ENCODE data around the gene CKLF. TPM values are rescaled to one million over a fixed set of nuclear protein-coding genes. Genes with fewer than 3 reads are reported as not detected.

Gene CKLF
- total RNA-seq, 1 experiment from 2014 or later = 21.0 TPM

DNA sequence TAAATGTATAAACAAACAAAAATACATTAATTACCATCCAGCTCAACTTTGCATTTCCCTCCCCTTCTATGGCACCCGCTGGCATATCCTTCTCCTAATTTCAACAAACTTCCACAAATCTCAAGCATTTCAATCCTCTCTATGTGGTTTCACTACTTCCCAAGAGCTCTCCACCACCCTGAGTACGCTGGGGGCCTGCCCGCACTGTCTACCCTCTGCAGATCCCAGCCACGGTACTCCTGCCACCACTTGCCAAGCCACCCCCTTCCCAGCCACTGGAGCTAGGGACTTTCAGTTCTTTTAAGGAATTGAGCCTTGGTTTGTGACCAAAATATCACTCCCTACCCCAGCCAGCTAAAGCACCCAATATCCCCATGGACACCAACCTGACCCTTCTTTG is 4.3 kb upstream of the CKLF start:
- TF ChIP-seq, protein P1, sequence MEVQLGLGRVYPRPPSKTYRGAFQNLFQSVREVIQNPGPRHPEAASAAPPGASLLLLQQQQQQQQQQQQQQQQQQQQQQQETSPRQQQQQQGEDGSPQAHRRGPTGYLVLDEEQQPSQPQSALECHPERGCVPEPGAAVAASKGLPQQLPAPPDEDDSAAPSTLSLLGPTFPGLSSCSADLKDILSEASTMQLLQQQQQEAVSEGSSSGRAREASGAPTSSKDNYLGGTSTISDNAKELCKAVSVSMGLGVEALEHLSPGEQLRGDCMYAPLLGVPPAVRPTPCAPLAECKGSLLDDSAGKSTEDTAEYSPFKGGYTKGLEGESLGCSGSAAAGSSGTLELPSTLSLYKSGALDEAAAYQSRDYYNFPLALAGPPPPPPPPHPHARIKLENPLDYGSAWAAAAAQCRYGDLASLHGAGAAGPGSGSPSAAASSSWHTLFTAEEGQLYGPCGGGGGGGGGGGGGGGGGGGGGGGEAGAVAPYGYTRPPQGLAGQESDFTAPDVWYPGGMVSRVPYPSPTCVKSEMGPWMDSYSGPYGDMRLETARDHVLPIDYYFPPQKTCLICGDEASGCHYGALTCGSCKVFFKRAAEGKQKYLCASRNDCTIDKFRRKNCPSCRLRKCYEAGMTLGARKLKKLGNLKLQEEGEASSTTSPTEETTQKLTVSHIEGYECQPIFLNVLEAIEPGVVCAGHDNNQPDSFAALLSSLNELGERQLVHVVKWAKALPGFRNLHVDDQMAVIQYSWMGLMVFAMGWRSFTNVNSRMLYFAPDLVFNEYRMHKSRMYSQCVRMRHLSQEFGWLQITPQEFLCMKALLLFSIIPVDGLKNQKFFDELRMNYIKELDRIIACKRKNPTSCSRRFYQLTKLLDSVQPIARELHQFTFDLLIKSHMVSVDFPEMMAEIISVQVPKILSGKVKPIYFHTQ (CRISPR knock-in tag; IDR thresholded peaks at IDR 0.05) = no peak
- TF ChIP-seq HMGA2 (CRISPR knock-in tag; IDR thresholded peaks at IDR 0.05) = no peak
- no peak for TF ChIP-seq ELF4 (CRISPR knock-in tag; IDR thresholded peaks at IDR 0.05; ENCODE audit: low read depth)
- no peak for TF ChIP-seq NFYB (CRISPR knock-in tag; conservative IDR thresholded peaks at IDR 0.05; ENCODE audit: low read depth)
- TF ChIP-seq, protein P2, sequence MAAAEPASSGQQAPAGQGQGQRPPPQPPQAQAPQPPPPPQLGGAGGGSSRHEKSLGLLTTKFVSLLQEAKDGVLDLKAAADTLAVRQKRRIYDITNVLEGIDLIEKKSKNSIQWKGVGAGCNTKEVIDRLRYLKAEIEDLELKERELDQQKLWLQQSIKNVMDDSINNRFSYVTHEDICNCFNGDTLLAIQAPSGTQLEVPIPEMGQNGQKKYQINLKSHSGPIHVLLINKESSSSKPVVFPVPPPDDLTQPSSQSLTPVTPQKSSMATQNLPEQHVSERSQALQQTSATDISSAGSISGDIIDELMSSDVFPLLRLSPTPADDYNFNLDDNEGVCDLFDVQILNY (CRISPR knock-in tag; IDR thresholded peaks at IDR 0.05) = no peak
- TF ChIP-seq, protein P3, sequence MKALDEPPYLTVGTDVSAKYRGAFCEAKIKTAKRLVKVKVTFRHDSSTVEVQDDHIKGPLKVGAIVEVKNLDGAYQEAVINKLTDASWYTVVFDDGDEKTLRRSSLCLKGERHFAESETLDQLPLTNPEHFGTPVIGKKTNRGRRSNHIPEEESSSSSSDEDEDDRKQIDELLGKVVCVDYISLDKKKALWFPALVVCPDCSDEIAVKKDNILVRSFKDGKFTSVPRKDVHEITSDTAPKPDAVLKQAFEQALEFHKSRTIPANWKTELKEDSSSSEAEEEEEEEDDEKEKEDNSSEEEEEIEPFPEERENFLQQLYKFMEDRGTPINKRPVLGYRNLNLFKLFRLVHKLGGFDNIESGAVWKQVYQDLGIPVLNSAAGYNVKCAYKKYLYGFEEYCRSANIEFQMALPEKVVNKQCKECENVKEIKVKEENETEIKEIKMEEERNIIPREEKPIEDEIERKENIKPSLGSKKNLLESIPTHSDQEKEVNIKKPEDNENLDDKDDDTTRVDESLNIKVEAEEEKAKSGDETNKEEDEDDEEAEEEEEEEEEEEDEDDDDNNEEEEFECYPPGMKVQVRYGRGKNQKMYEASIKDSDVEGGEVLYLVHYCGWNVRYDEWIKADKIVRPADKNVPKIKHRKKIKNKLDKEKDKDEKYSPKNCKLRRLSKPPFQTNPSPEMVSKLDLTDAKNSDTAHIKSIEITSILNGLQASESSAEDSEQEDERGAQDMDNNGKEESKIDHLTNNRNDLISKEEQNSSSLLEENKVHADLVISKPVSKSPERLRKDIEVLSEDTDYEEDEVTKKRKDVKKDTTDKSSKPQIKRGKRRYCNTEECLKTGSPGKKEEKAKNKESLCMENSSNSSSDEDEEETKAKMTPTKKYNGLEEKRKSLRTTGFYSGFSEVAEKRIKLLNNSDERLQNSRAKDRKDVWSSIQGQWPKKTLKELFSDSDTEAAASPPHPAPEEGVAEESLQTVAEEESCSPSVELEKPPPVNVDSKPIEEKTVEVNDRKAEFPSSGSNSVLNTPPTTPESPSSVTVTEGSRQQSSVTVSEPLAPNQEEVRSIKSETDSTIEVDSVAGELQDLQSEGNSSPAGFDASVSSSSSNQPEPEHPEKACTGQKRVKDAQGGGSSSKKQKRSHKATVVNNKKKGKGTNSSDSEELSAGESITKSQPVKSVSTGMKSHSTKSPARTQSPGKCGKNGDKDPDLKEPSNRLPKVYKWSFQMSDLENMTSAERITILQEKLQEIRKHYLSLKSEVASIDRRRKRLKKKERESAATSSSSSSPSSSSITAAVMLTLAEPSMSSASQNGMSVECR (CRISPR knock-in tag; IDR thresholded peaks at IDR 0.05; ENCODE audit: borderline replicate concordance) = no peak
- TF ChIP-seq, protein P4, sequence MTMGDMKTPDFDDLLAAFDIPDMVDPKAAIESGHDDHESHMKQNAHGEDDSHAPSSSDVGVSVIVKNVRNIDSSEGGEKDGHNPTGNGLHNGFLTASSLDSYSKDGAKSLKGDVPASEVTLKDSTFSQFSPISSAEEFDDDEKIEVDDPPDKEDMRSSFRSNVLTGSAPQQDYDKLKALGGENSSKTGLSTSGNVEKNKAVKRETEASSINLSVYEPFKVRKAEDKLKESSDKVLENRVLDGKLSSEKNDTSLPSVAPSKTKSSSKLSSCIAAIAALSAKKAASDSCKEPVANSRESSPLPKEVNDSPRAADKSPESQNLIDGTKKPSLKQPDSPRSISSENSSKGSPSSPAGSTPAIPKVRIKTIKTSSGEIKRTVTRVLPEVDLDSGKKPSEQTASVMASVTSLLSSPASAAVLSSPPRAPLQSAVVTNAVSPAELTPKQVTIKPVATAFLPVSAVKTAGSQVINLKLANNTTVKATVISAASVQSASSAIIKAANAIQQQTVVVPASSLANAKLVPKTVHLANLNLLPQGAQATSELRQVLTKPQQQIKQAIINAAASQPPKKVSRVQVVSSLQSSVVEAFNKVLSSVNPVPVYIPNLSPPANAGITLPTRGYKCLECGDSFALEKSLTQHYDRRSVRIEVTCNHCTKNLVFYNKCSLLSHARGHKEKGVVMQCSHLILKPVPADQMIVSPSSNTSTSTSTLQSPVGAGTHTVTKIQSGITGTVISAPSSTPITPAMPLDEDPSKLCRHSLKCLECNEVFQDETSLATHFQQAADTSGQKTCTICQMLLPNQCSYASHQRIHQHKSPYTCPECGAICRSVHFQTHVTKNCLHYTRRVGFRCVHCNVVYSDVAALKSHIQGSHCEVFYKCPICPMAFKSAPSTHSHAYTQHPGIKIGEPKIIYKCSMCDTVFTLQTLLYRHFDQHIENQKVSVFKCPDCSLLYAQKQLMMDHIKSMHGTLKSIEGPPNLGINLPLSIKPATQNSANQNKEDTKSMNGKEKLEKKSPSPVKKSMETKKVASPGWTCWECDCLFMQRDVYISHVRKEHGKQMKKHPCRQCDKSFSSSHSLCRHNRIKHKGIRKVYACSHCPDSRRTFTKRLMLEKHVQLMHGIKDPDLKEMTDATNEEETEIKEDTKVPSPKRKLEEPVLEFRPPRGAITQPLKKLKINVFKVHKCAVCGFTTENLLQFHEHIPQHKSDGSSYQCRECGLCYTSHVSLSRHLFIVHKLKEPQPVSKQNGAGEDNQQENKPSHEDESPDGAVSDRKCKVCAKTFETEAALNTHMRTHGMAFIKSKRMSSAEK (CRISPR knock-in tag; IDR thresholded peaks at IDR 0.05; ENCODE audit: borderline replicate concordance) = no peak
- no peak for TF ChIP-seq ZNF232 (CRISPR knock-in tag; IDR thresholded peaks at IDR 0.05)
- no peak for TF ChIP-seq ZNF138 (CRISPR knock-in tag; conservative IDR thresholded peaks at IDR 0.05)
- no peak for TF ChIP-seq NR1H2 (CRISPR knock-in tag; IDR thresholded peaks at IDR 0.05)
- TF ChIP-seq, protein P5, sequence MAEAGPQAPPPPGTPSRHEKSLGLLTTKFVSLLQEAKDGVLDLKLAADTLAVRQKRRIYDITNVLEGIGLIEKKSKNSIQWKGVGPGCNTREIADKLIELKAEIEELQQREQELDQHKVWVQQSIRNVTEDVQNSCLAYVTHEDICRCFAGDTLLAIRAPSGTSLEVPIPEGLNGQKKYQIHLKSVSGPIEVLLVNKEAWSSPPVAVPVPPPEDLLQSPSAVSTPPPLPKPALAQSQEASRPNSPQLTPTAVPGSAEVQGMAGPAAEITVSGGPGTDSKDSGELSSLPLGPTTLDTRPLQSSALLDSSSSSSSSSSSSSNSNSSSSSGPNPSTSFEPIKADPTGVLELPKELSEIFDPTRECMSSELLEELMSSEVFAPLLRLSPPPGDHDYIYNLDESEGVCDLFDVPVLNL (CRISPR knock-in tag; IDR thresholded peaks at IDR 0.05; ENCODE audit: borderline replicate concordance, low read depth) = no peak
- peaks cover 3% of the 10 kb centered on the region; the same call in 1 of the 2 replicates for H3K9me3 Mint-ChIP-seq
- peak overlapping the region; percentile 60 for H3K4me3 Mint-ChIP-seq
- ATAC-seq (no peak), DNase-seq (ENCODE audit: low spot score) (no peak)
- CTCF ChIA-PET = interaction anchor here (0.5 to 1.9 kb wide), 5 partner anchors 11 to 239 kb away, joined by 3 to 5 read pairs (median 4); no protein-coding TSS in a partner anchor
- peaks cover 4% of the 10 kb centered on the region for H3K36me3 Mint-ChIP-seq
- POLR2A ChIA-PET = no interaction called here
- H3K27me3 Mint-ChIP-seq (ENCODE audit: low read depth) = peaks cover 20% of the 10 kb centered on the region
- H3K4me1 Mint-ChIP-seq = peaks cover 32% of the 10 kb centered on the region
- H3K27ac Mint-ChIP-seq = no peak overlapping the region

All from WTC11 (cell line).